ENCODE measurements around the gene CRELD2. TPM values are rescaled to one million over a fixed set of nuclear protein-coding genes. Genes with fewer than 3 reads are reported as not detected.

CRELD2 gene
- total RNA-seq, 1 donor from 2014 or later, result 24.9 TPM

- peak; percentile 33 for DNase-seq
- H3K27me3 Mint-ChIP-seq (ENCODE audit: unreplicated experiment), result peaks cover 9% of the 10 kb centered on the region
- peaks cover 23% of the 10 kb centered on the region for H3K9me3 Mint-ChIP-seq (ENCODE audit: unreplicated experiment)
- H3K27ac Mint-ChIP-seq (ENCODE audit: unreplicated experiment), result peak overlapping the region; percentile 80
- H3K36me3 Mint-ChIP-seq (ENCODE audit: unreplicated experiment), result peaks cover 39% of the 10 kb centered on the region
- H3K4me3 Mint-ChIP-seq (ENCODE audit: unreplicated experiment), result peak overlapping the region; percentile 61
- peaks cover 17% of the 10 kb centered on the region for H3K4me1 Mint-ChIP-seq (ENCODE audit: low read depth, unreplicated experiment)
- TF ChIP-seq CTCF (IDR thresholded peaks at IDR 0.05; ENCODE audit: partially characterized antibody, unreplicated experiment), result no peak
Observed at GRCh38 chr22:49880281-49880680, 38.2 kb upstream of the CRELD2 start.

- Mint-ChIP-seq H3K36me3 (ENCODE audit: unreplicated experiment) (peaks cover 35% of the 10 kb centered on the region), H3K27ac (ENCODE audit: unreplicated experiment) (no peak overlapping the region), H3K27me3 (ENCODE audit: unreplicated experiment) (peaks cover 10% of the 10 kb centered on the region), H3K9me3 (ENCODE audit: unreplicated experiment) (peaks cover 25% of the 10 kb centered on the region), H3K4me3 (ENCODE audit: unreplicated experiment) (no peak overlapping the region), H3K4me1 (ENCODE audit: low read depth, unreplicated experiment) (peaks cover 17% of the 10 kb centered on the region)
- no peak for DNase-seq
- no peak for TF ChIP-seq CTCF (IDR thresholded peaks at IDR 0.05; ENCODE audit: partially characterized antibody, unreplicated experiment)
Observed at GRCh38 chr22:49881856-49882255, 36.6 kb upstream of the CRELD2 start.

- no peak overlapping the region for H3K27ac Mint-ChIP-seq (ENCODE audit: unreplicated experiment)
- H3K4me1 Mint-ChIP-seq (ENCODE audit: low read depth, unreplicated experiment), result peaks cover 24% of the 10 kb centered on the region
- TF ChIP-seq CTCF (IDR thresholded peaks at IDR 0.05; ENCODE audit: partially characterized antibody, unreplicated experiment), result no peak
- H3K9me3 Mint-ChIP-seq (ENCODE audit: unreplicated experiment), result peaks cover 28% of the 10 kb centered on the region
- DNase-seq, result no peak
- no peak overlapping the region for H3K4me3 Mint-ChIP-seq (ENCODE audit: unreplicated experiment)
- peaks cover 37% of the 10 kb centered on the region for H3K36me3 Mint-ChIP-seq (ENCODE audit: unreplicated experiment)
- H3K27me3 Mint-ChIP-seq (ENCODE audit: unreplicated experiment), result peaks cover 12% of the 10 kb centered on the region
Observed at GRCh38 chr22:49882519-49883293, 35.7 kb upstream of the CRELD2 start.

- no peak for TF ChIP-seq CTCF (IDR thresholded peaks at IDR 0.05; ENCODE audit: partially characterized antibody, unreplicated experiment)
- Mint-ChIP-seq H3K27me3 (ENCODE audit: unreplicated experiment) (peaks cover 14% of the 10 kb centered on the region), H3K9me3 (ENCODE audit: unreplicated experiment) (peaks cover 27% of the 10 kb centered on the region), H3K4me1 (ENCODE audit: low read depth, unreplicated experiment) (peaks cover 27% of the 10 kb centered on the region), H3K36me3 (ENCODE audit: unreplicated experiment) (peaks cover 32% of the 10 kb centered on the region), H3K4me3 (ENCODE audit: unreplicated experiment) (no peak overlapping the region), H3K27ac (ENCODE audit: unreplicated experiment) (no peak overlapping the region)
- no peak for DNase-seq
Observed at GRCh38 chr22:49883294-49883640, 35.2 kb upstream of the CRELD2 start.

GRCh38 chr22:49884075-49884474 lies 34.4 kb upstream of the CRELD2 start:
- peak overlapping the region; percentile 0 for H3K27ac Mint-ChIP-seq (ENCODE audit: unreplicated experiment)
- DNase-seq, result no peak
- peaks cover 13% of the 10 kb centered on the region for H3K27me3 Mint-ChIP-seq (ENCODE audit: unreplicated experiment)
- peaks cover 27% of the 10 kb centered on the region for H3K4me1 Mint-ChIP-seq (ENCODE audit: low read depth, unreplicated experiment)
- peaks cover 33% of the 10 kb centered on the region for H3K36me3 Mint-ChIP-seq (ENCODE audit: unreplicated experiment)
- H3K9me3 Mint-ChIP-seq (ENCODE audit: unreplicated experiment), result peaks cover 25% of the 10 kb centered on the region
- TF ChIP-seq CTCF (IDR thresholded peaks at IDR 0.05; ENCODE audit: partially characterized antibody, unreplicated experiment), result no peak
- no peak overlapping the region for H3K4me3 Mint-ChIP-seq (ENCODE audit: unreplicated experiment)
